C4-2B (cell line): Measurements from ENCODE around the gene R3HDM2.

Experiments
- CTCF ChIP-seq: fragments of 450-650 bp; conservative IDR thresholded peaks from 2 replicates; pipeline ENCODE4 v1.5.1; 2017; ENCODE audit warnings: mild to moderate bottlenecking
- ZFX ChIP-seq: fragments of 450-650 bp; IDR thresholded peaks from 2 replicates; pipeline ENCODE4 v1.6.1; 2017

GRCh38 chr12:57420482-57420881, 10.4 kb downstream of the R3HDM2 start:
- TF ChIP-seq CTCF (no peak), ZFX (no peak)
